Calu3 (cell line): ENCODE data around the gene ITGA11. TPM values are rescaled to one million over a fixed set of nuclear protein-coding genes. Genes with fewer than 3 reads are reported as not detected.

ENCODE experiments used
- BruUV-seq: library from RNA; stranded (reverse); fragments of 400-500 nt; replicated peaks from 2 replicates; lab custom pipeline; 2021; lab: Mats Ljungman, UMichigan
- CTCF ChIA-PET: fragments of 300-600 bp; sonication (Branson Sonifier 250); formaldehyde crosslinking; loops from one replicate; lab custom pipeline; 2022; ENCODE audit warnings: antibody characterized with exemption; lab: Charles Lee
- DNase-seq: peaks from one replicate; pipeline ENCODE4 v3.0.0; 2022
- H3K27ac Mint-ChIP-seq: one replicate; pipeline ENCODE4 v1.8.0; 2022; ENCODE audit warnings: mixed read lengths; ENCODE audit not compliant: unreplicated experiment
- H3K27me3 Mint-ChIP-seq: one replicate; pipeline ENCODE4 v1.8.0; 2022; ENCODE audit warnings: mixed read lengths; ENCODE audit not compliant: unreplicated experiment
- H3K36me3 Mint-ChIP-seq: one replicate; pipeline ENCODE4 v1.8.0; 2022; ENCODE audit warnings: mild to moderate bottlenecking, moderate library complexity, mixed read lengths; ENCODE audit not compliant: insufficient read depth, unreplicated experiment
- H3K4me1 Mint-ChIP-seq: one replicate; pipeline ENCODE4 v1.8.0; 2022; ENCODE audit warnings: mild to moderate bottlenecking, low read depth, mixed read lengths; ENCODE audit not compliant: unreplicated experiment
- H3K4me3 Mint-ChIP-seq: one replicate; pipeline ENCODE4 v1.8.0; 2022; ENCODE audit warnings: mild to moderate bottlenecking, low read depth, moderate library complexity, mixed read lengths; ENCODE audit not compliant: unreplicated experiment
- H3K9me3 Mint-ChIP-seq: one replicate; pipeline ENCODE4 v1.8.0; 2022; ENCODE audit warnings: low read depth, mixed read lengths; ENCODE audit not compliant: unreplicated experiment
- intact Hi-C: fragments of 100-400 bp; cut with micrococcal nuclease; formaldehyde crosslinking; loops from one replicate; pipeline ENCODE4 v1.10.0; 2022; ENCODE audit not compliant: unreplicated experiment
- total RNA-seq: library from RNA; stranded (reverse); gene quantifications from 2 replicates; pipeline ENCODE4 v1.2.3, GENCODE V29; 2022
- TF ChIP-seq, protein P1 (sequence below): fragments of 200-600 bp; IDR thresholded peaks from one replicate; pipeline ENCODE4 v1.8.0; 2022; ENCODE audit warnings: antibody characterized with exemption; ENCODE audit not compliant: unreplicated experiment

The ITGA11 gene
- total RNA-seq, 1 experiment from 2014 or later: not detected

- no peaks in the 10 kb centered on the region for H3K36me3 Mint-ChIP-seq
- intact Hi-C loops: no loop called here
- no peaks in the 10 kb centered on the region for H3K9me3 Mint-ChIP-seq
- no peaks in the 10 kb centered on the region for H3K4me1 Mint-ChIP-seq
- TF ChIP-seq, protein P1, sequence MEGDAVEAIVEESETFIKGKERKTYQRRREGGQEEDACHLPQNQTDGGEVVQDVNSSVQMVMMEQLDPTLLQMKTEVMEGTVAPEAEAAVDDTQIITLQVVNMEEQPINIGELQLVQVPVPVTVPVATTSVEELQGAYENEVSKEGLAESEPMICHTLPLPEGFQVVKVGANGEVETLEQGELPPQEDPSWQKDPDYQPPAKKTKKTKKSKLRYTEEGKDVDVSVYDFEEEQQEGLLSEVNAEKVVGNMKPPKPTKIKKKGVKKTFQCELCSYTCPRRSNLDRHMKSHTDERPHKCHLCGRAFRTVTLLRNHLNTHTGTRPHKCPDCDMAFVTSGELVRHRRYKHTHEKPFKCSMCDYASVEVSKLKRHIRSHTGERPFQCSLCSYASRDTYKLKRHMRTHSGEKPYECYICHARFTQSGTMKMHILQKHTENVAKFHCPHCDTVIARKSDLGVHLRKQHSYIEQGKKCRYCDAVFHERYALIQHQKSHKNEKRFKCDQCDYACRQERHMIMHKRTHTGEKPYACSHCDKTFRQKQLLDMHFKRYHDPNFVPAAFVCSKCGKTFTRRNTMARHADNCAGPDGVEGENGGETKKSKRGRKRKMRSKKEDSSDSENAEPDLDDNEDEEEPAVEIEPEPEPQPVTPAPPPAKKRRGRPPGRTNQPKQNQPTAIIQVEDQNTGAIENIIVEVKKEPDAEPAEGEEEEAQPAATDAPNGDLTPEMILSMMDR: no peak
- DNase-seq: no peak
- CTCF ChIA-PET: no interaction called here
- H3K4me3 Mint-ChIP-seq: no peak overlapping the region
- H3K27ac Mint-ChIP-seq: no peak overlapping the region
- H3K27me3 Mint-ChIP-seq: no peaks in the 10 kb centered on the region
- no TSS peak for BruUV-seq
These were observed 21.3 kb downstream of the ITGA11 start for GRCh38 chr15:68410466-68411342.

GRCh38 chr15:68409736-68410370, 22.1 kb downstream of the ITGA11 start:
- TF ChIP-seq, protein P1: no peak
- BruUV-seq: no TSS peak
- Mint-ChIP-seq H3K36me3 (no peaks in the 10 kb centered on the region), H3K4me1 (no peaks in the 10 kb centered on the region), H3K9me3 (no peaks in the 10 kb centered on the region), H3K27me3 (no peaks in the 10 kb centered on the region), H3K4me3 (no peak overlapping the region), H3K27ac (no peak overlapping the region)
- DNase-seq: no peak
- intact Hi-C loops: no loop called here
- CTCF ChIA-PET: no interaction called here

- Mint-ChIP-seq H3K36me3 (no peaks in the 10 kb centered on the region), H3K4me3 (no peak overlapping the region), H3K9me3 (no peaks in the 10 kb centered on the region), H3K4me1 (no peaks in the 10 kb centered on the region), H3K27ac (no peak overlapping the region), H3K27me3 (no peaks in the 10 kb centered on the region)
- BruUV-seq: no TSS peak
- no peak for DNase-seq
- intact Hi-C loops: no loop called here
- CTCF ChIA-PET: no interaction called here
- TF ChIP-seq, protein P1: no peak
These were observed 23.0 kb downstream of the ITGA11 start for GRCh38 chr15:68408971-68409370.

GRCh38 chr15:68407886-68408881, 23.8 kb downstream of the ITGA11 start:
- no peaks in the 10 kb centered on the region for H3K4me1 Mint-ChIP-seq
- peaks cover 3% of the 10 kb centered on the region for H3K9me3 Mint-ChIP-seq
- H3K27me3 Mint-ChIP-seq: no peaks in the 10 kb centered on the region
- no TSS peak for BruUV-seq
- H3K4me3 Mint-ChIP-seq: no peak overlapping the region
- DNase-seq: no peak
- TF ChIP-seq, protein P1: no peak
- intact Hi-C loops: no loop called here
- CTCF ChIA-PET: no interaction called here
- H3K36me3 Mint-ChIP-seq: no peaks in the 10 kb centered on the region
- no peak overlapping the region for H3K27ac Mint-ChIP-seq
